Breast epithelium (tissue), 4 donors: Measurements from ENCODE around the gene PRDM15. TPM values are rescaled to one million over a fixed set of nuclear protein-coding genes. Genes with fewer than 3 reads are reported as not detected.
"Not testable (repeated sequence)": the region's sequence is repeated elsewhere in the genome, so short reads cannot be mapped to it uniquely, and the experiment has no call there.

Source experiments
- DNase-seq, 2 donors: peaks; one replicate each; pipeline ENCODE4 v3.0.0-alpha.2; 2019; ENCODE audit warnings: low spot score in 2 of 2
- H3K27ac ChIP-seq, 2 donors: fragments of 200-600 bp; sonication (generic) in 1 of 2; one replicate each; pipeline ENCODE4 v1.5.1; 2016 to 2019; ENCODE audit warnings: mild to moderate bottlenecking in 1 of 2
- H3K27me3 ChIP-seq, 2 donors: fragments of 200-600 bp; sonication (generic) in 1 of 2; one replicate each; pipeline versions ENCODE4 v1.5.1 to v1.6.0; 2017 to 2019; ENCODE audit warnings: control low read depth in 1 of 2, mild to moderate bottlenecking in 1 of 2
- H3K36me3 ChIP-seq: fragments of 200-600 bp; one replicate; pipeline ENCODE4 v1.5.1; 2019
- H3K4me1 ChIP-seq, 2 donors: fragments of 200-600 bp; sonication (generic); one replicate each; pipeline ENCODE4 v1.5.1; 2016 to 2019; ENCODE audit warnings: control low read depth in 1 of 2
- H3K4me3 ChIP-seq, 3 donors: fragments of 200-600 bp; sonication (generic); 1 replicate in 2 of 3; 2 replicates in 1 of 3; pipeline ENCODE4 v1.5.1; 2016 to 2019; ENCODE audit warnings: mild to moderate bottlenecking in 3 of 3, moderate library complexity in 2 of 3
- H3K9me3 ChIP-seq, 2 donors: fragments of 200-600 bp; sonication (generic) in 1 of 2; one replicate each; pipeline ENCODE4 v1.5.1; 2016 to 2019; ENCODE audit warnings: control low read depth in 1 of 2
- CTCF ChIP-seq, 3 donors: fragments of 450-650 bp; IDR thresholded peaks; one replicate each; pipeline ENCODE4 v1.5.1; 2016 to 2017; ENCODE audit warnings: antibody characterized with exemption in 3 of 3, mild to moderate bottlenecking in 3 of 3, moderate library complexity in 3 of 3
- POLR2A ChIP-seq: fragments of 450-650 bp; IDR thresholded peaks from one replicate; pipeline ENCODE4 v1.6.1; 2016; ENCODE audit warnings: antibody characterized with exemption, mild to moderate bottlenecking, moderate library complexity
- POLR2AphosphoS5 ChIP-seq, 3 donors: sonication (generic); formaldehyde crosslinking; IDR thresholded peaks; one replicate each; pipeline ENCODE4 v1.6.1; 2017; ENCODE audit warnings: antibody characterized with exemption in 3 of 3
- intact Hi-C: fragments of 100-400 bp; cut with DNase I; formaldehyde crosslinking; loops from one replicate; pipeline ENCODE4 v1.15.1; 2023; ENCODE audit warnings: low total_unique reads
- total RNA-seq, 3 donors: library from RNA; depleted of rRNA; stranded (reverse); fragments of >200 nt; gene quantifications; one replicate each; pipeline ENCODE4 v1.1.0, GENCODE V29; 2016

Gene PRDM15
- total RNA-seq, 3 donors from 2014 or later: 6.6 to 14.1 (median 9.2) TPM

DNA sequence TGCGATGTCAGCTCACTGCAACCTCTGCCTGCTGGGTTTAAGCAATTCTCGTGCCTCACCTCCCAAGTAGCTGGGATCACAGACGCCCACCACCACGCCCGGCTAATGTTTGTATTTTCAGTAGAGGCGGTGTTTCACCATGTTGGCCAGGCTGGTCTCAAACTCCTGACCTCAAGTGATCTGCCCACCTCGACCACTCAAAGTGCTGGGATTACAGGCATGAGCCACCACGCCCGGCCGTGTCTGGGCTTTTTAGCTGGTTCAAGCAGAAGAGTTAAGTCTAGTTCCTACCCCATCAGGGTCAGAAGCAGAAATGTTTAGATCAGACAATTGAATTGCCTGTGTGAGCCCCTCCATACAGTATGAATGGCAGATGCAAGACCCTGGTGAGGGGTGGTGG, 84.5 kb downstream of the PRDM15 start:
- Histone ChIP-seq H3K36me3 (no peaks in the 10 kb centered on the region), H3K4me1 (no peaks in the 10 kb centered on the region), H3K27ac (no peak overlapping the region), H3K9me3 (peaks cover 5 to 12% of the 10 kb centered on the region in 2 donors), H3K4me3 (no peak overlapping the region), H3K27me3 (no peaks in the 10 kb centered on the region)
- TF ChIP-seq POLR2A (no peak), POLR2AphosphoS5 (IDR thresholded peaks at IDR 0.05) (no peak)
- intact Hi-C loops: no loop called here
- DNase-seq: peak in 1 of 2 donors; percentile 14

DNA sequence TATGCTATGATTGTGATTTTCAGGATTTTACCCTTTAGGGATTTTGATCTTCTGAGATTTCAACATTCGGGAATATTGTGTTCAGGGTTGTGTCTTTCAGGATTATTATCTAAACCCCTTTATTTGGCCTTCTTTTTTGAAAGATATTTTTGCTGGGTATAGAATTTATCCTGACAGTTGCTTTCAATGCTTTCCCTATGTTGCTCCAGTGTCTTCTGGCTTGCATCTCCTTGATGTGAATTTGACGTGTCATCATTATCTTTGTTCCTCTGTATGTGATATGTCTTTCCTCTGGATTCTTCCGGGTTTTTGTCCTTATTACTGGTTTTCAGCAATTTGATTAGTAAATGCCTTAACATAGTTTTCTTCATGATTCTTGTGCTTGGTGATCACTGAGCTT, 86.4 kb downstream of the PRDM15 start:
- intact Hi-C loops: no loop called here
- H3K27me3 ChIP-seq: no peaks in the 10 kb centered on the region
- H3K4me3 ChIP-seq: no peak overlapping the region
- no peak overlapping the region for H3K27ac ChIP-seq
- peaks cover 5 to 12% of the 10 kb centered on the region in 2 donors for H3K9me3 ChIP-seq
- no peak for DNase-seq
- TF ChIP-seq CTCF (IDR thresholded peaks at IDR 0.05): no peak
- H3K4me1 ChIP-seq: no peaks in the 10 kb centered on the region
- no peaks in the 10 kb centered on the region for H3K36me3 ChIP-seq

DNA sequence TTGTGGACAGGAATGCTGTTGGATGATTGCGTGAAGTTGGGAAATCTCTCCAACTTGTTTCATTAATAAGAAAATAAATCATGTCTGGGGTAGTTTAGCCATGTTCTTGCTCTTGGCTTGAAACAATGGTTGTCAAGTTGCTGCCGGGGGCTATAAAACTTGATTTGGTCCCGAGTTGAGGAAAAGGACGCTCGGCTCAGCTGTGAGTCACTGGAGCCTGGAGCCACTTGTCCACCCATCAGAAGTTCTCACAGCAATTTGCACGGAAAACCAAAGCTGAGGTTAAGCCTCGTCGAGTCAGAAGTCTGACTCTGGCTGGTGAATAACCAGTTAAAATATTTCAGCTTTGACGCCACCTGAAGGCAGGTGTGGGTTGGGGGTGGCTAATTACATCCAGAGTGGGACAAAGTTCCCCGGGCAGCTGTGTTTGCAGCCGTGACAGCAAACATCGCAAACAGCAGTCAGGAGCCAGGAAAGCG, 92.6 kb downstream of the PRDM15 start:
- peak; percentile 53 to 84 for DNase-seq
- peak overlapping the region; percentile 49 to 72 for H3K27ac ChIP-seq

GRCh38 chr21:41785262-41785661, 93.9 kb downstream of the PRDM15 start:
- not testable (repeated sequence) for H3K27ac ChIP-seq, H3K27me3 ChIP-seq, H3K9me3 ChIP-seq

More for the DNA sequence above, 92.6 kb downstream of the PRDM15 start:
- TF ChIP-seq POLR2A (no peak), CTCF (IDR thresholded peaks at IDR 0.05) (no peak), POLR2AphosphoS5 (IDR thresholded peaks at IDR 0.05) (peak in 1 of 3 donors; percentile 24)
- intact Hi-C loops: no loop called here
- Histone ChIP-seq H3K9me3 (no peaks in the 10 kb centered on the region), H3K4me3 (no peak overlapping the region), H3K27me3 (no peaks in the 10 kb centered on the region), H3K4me1 (no peaks in the 10 kb centered on the region), H3K36me3 (no peaks in the 10 kb centered on the region)

DNA sequence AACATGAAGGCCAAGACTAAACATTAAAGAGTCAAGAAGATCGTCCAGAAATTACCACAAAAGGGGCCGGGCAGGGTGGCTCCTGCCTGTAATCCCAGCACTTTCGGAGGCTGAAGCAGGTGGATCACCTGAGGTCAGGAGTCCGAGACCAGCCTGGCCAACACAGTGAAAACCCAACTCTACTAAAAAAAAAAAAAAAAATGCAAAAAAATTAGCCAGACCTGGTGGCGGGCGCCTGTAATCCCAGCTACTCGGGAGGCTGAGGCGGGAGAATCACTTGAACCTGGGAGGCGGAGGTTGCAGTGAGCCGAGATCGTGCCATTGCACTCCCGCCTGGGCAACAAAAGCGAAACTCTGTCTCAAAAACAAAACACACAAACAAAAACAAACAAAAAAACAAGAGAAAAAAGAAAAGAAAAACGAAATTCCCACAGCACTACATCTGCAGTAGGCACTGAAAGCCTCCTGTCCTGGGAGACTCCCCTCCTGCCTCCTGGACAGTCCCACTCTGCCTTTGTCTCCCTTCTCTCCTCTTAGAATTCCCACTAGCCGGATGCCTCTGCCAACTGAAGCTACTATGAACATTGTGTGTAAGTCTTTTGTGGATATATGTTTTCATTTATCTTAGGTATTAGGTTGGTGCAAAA, 94.6 kb downstream of the PRDM15 start:
- Histone ChIP-seq H3K27me3 (no peaks in the 10 kb centered on the region), H3K36me3 (no peaks in the 10 kb centered on the region), H3K27ac (no peak overlapping the region), H3K9me3 (no peaks in the 10 kb centered on the region), H3K4me3 (no peak overlapping the region), H3K4me1 (no peaks in the 10 kb centered on the region)
- intact Hi-C loops: no loop called here
- DNase-seq: peak in 1 of 2 donors; percentile 12
- TF ChIP-seq POLR2AphosphoS5 (IDR thresholded peaks at IDR 0.05): no peak
- TF ChIP-seq POLR2A: no peak
- no peak for TF ChIP-seq CTCF (IDR thresholded peaks at IDR 0.05)

More at GRCh38 chr21:41785262-41785661, 93.9 kb downstream of the PRDM15 start:
- H3K36me3 ChIP-seq, intact Hi-C loops, H3K4me1 ChIP-seq, H3K4me3 ChIP-seq: not testable (repeated sequence)
- DNase-seq: peak in 1 of 2 donors; percentile 6

- H3K4me1 ChIP-seq: no peaks in the 10 kb centered on the region
- no peaks in the 10 kb centered on the region for H3K36me3 ChIP-seq
- DNase-seq: peak in 1 of 2 donors; percentile 73
- intact Hi-C loops: no loop called here
- no peak overlapping the region for H3K4me3 ChIP-seq
- TF ChIP-seq POLR2AphosphoS5 (IDR thresholded peaks at IDR 0.05) (peak in 1 of 3 donors; percentile 19), POLR2A (no peak)
- no peaks in the 10 kb centered on the region for H3K27me3 ChIP-seq
- no peaks in the 10 kb centered on the region for H3K9me3 ChIP-seq
- no peak overlapping the region for H3K27ac ChIP-seq
Observed at GRCh38 chr21:41783476-41784180, 95.5 kb downstream of the PRDM15 start.
